NCI-H146 (cell line): ENCODE results near the gene SH2D6.
"Not testable (repeated sequence)": the region's sequence is repeated elsewhere in the genome, so short reads cannot be mapped to it uniquely, and the experiment has no call there.

Experiments
- DNase-seq: peaks from one replicate; lab custom pipeline; 2025; lab: John Stamatoyannopoulos, UW

SH2D6 gene

DNA sequence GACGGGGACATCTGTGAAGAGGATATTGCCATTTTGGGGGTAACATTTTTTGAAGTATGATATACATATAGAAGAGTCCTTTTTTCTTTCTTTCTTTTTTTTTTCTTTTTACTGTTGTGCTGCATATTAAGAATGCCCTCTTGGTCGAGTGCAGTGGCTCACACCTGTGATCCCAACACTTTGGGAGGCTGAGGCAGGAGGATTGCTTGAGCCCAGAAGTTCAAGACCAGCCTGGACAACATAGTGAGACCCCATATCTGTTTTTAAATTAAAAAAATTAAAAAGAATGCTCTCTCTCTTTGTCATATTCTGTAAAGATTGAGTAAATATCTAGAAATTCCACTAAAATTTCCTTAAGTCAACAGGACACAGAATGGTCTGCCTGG is 3.6 kb downstream of the SH2D6 start:
- no peak for DNase-seq

GRCh38 chr2:85423525-85423924 is 5.0 kb downstream of the SH2D6 start:
- DNase-seq, result no peak

DNA sequence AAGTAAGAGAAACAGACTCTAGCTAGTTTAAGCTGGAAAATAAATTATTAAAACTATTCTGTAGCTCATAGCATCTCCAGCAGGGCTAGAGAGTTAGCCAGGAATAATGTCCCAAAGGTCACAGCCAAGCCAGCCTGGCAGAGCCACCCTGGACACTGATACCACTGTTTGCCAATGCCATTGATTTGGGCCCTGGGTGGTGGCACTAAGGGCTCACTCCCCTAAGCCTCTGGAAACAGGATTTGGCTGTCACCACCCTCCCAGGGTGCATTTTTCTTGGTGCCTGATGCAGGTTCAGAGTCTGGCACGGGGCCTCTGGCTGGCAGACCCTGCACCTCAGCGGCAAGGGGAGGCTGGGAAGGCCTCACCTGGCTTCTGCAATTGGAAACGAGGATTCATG is 7.1 kb downstream of the SH2D6 start:
- no peak for DNase-seq

GRCh38 chr2:85427300-85427835 is 8.9 kb downstream of the SH2D6 start:
- DNase-seq, result no peak

- DNase-seq, result no peak
Measured at GRCh38 chr2:85428343-85428881, 9.9 kb downstream of the SH2D6 start.

GRCh38 chr2:85429213-85429923 is 10.9 kb downstream of the SH2D6 start:
- DNase-seq, result no peak

DNA sequence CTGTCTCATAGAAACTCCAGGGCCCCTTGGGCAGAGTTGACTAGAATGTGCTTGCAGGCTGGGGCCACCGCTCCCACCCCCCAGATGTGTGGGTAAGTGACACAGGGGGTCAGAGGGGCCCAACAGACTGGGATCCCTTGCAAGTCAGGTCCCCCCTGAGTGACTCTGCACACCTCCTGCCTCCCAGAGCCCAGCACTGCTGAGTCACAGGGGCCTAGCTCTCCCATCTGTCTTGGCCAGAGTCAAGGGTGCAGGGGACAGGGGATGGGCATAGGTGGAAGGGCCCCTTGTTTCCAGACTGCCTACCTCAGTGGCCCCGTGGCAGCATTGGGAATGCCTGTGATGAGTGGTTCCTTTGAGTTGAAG is 11.4 kb downstream of the SH2D6 start:
- DNase-seq, result no peak

DNA sequence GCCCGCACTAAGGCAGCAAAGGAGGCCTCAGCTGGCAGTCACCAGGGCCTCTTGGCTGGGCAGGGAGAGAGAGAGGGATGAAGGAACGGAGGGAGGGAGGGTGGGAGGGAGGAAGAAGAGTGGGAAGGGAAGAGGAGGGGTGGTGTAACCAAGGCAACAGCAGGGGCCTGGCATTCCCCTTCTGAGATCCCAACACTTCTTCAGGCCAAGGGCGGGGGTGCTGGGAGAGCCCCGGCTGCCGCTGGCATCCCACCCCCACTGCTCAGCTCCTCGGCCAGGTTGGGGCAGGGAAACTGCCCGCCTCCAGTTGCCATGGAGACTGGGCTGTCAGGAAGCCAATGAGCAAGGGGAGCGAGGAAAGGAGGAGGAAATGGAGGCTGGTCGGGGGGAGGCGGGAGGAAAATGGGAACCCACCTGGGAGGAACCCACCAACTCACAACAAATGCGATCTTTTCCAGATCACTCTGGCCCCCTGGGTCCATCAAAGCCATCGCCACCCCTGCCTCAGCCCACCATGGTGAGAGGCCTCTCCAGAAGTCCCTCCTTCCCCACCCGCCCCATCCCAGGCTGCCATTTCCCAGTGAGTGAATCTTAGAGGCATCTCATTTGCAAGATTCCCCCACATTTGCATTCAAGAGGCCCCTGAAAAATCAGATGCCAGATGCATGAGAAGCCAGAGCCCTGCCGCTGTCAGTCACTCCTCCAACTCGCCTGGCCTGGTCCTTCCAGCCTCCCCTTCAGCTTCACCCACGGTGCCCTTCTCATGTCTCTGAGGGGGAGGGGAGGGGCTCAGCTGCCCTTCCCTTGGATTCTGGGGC is 12.4 kb downstream of the SH2D6 start:
- DNase-seq, result peak; percentile 78

DNA sequence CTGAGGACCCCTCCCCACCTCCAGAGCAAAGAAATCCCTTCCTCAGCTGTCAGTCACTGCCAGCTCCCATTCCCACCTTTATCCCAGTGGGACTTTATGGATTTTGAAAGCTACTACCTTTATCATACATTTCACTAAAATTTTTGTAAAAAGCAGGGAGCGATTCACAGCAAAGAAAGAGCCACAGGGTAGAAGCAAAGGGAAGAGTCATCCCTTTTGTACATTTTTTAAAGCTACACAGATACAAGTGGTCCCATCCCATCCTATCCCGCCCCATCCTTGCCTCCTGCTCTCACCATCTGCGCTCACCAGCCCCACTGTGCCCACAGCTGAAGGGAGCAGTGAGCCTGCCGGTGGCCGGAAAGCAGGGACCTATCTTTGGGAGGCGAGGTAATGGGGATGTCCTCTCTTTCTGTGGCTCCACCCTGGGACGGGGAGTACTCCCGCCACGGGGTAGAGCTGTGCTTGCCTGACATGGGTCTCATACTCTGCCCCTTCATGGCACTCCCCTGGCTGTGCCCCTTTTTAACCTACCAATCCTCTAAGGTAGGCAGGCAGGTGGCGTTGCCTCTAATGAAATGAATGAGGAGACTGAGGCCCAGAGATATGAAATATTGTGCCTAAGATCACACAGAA is 13.2 kb downstream of the SH2D6 start:
- no peak for DNase-seq

DNA sequence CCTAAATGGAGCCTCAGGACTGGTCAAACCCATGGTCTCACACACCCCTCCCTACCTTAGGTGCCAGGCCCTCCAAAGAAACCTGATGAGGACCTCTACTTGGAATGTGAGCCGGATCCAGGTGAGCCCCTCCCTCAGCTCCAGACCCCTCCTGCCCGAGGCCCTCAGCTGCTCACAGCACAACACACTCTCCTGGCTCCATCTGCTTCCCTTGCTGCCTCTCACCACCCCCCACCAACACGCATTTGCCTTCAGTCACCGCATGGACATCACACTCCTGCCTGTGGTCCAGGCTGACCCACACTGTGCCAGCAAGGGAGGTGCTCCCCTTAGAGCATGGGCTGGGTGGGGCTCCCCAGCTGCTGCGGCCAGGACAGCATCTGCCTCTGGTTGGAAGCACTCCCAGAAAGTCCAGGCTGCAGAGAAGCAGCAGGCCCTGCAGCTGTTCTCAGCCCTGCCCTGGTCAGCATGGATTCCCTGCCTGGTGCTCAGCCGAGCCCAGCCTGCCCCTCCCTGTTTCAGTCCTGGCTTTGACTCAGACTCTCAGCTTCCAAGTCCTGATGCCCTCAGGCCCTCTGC is 15.1 kb downstream of the SH2D6 start:
- peak; percentile 48 for DNase-seq

- no peak for DNase-seq
Measured at GRCh38 chr2:85434696-85435095, 16.2 kb downstream of the SH2D6 start.

GRCh38 chr2:85435220-85435958 is 16.9 kb downstream of the SH2D6 start:
- no peak for DNase-seq

GRCh38 chr2:85435981-85436835 is 17.7 kb downstream of the SH2D6 start:
- no peak for DNase-seq

DNA sequence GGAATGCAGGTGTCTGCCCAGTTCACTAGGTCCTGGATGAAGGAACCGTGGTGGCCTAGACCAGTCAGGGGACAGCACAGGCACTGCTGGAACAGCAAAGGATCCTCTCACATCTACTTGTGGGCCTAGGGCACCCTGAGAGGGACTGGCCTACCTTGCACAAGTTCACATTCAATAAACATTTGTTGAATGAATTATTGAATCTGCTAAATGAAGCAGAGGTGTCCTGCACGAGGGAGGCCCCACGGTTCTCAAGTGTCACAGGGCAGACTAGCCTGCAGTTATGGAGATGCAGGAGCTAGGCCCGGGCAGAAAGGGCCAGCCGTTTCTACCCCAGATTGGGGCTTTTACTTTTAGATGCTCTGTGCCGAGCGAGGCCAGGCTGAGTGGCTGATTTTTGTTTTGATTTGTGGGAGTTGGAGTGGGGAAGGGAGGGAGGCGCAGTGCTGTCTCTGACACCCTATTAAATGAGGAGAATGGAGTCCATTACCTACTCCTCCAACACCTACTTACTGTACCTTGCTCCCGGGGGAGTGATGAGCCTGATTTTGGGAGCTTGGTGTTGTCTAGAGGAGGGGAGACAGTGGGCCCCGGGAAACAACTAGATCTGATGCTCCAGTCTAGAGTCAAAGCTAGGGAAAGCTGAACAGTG is 18.4 kb downstream of the SH2D6 start:
- DNase-seq, result no peak

DNA sequence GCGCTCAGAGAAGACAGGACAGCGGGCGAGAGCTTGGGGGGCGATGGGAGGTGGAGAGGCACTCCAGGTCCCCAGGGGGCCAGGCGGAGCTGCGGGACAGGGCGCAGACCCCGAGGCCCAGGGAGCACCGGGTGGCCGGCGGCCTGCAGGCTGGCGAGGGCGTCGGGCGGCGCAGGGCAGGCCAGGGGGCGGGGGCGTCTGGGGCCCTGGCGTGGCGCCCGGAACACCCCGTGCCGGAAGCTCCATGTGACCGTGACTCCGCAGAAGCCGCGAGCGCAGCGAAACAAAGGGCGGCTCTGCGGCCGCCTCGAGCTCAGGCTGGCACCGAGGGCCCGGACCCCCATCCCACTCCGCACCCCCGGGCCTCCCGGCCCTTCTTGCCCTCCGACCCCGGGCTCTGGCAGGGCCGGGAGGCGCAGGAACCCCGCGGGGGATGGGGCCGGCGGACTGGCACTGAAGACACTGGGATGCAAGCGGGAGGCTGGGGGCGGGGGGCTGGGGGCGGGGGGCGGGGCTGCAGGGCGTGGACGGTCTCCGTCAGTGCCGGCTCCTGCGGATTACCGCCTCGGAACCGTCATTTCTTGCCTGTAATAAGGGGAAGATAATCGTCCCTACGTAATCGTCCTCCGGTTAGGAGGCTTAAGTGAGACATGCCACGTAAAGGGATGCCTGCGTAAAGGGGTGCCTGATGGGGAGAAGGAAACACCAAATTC is 19.1 kb downstream of the SH2D6 start:
- peak; percentile 86 for DNase-seq

DNA sequence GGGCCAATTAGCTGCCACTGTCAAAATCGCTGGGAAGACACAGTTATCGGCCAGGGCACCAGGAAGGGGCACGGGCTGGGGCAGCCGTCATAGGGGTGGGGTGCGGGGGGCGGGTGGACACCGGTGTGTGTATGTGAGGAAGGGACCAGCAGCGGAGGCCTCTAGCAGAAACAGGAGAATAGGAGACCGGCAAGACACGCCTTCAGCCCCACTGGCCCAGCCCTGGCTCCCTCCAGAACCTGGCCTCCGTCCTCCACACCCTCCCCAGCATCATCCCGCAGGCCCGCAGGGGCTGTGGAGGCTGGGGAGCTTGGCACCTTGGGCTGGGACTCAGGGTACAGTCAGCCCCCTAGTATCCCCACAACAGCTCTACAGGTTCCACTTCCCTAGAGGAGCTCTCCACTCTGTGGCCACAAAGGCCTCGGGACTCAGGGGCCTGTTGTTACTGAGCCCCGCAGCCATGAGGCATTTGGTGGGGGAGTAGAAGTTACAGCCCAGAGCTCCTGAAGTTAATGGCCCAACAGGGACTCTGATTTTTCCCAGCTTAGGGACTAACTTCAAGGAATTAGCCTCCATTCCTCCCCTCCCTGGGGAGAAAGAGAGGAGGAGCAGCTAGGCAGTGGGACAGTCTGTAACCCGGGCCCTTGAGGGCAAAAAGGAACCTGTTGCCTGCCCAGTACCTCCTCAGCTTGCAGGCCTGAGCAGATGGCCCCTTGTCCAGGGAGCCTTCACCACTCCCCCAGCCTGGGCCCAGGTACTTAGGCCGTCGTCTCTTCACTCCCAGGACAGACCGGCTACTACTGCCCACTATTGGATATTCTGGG is 19.9 kb downstream of the SH2D6 start:
- peak; percentile 69 for DNase-seq

GRCh38 chr2:85439025-85439472 is 20.5 kb downstream of the SH2D6 start:
- DNase-seq, result no peak

DNA sequence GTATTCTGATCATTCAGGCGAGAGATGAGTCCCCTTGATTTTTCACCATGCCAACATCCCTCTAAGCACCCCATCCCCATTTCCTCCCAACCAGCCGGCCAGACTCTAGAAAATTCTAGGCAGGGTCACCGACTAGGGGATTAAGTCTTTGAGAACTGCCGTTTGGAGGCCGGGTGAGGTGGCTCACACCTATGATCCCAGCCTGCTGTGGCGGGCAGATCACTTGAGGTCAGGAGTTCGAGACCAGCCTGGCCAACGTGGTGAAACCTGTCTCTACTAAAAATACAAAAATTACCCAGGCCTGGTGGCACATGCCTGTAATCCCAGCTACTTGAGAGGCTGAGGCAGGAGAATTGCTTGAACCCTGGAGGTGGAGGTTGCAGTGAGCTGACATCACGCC is 21.1 kb downstream of the SH2D6 start:
- not testable (repeated sequence) for DNase-seq
